Measurements from ENCODE around the gene VPS13D. TPM values are rescaled to one million over a fixed set of nuclear protein-coding genes. Genes with fewer than 3 reads are reported as not detected.

The VPS13D gene
- total RNA-seq, 1 experiment from 2014 or later: 20.2 TPM

- Histone ChIP-seq H4K5ac (ENCODE audit: insufficient read length, low read depth, low read length) (no peak overlapping the region), H4K20me1 (ENCODE audit: control insufficient read depth, insufficient read depth, insufficient read length) (no peaks in the 10 kb centered on the region), H3K27me3 (ENCODE audit: insufficient read depth, low read length) (no peaks in the 10 kb centered on the region), H2BK12ac (ENCODE audit: insufficient read length, low read depth, low read length) (no peak overlapping the region), H3K14ac (ENCODE audit: insufficient read depth, low read length) (no peak overlapping the region), H3K79me1 (ENCODE audit: insufficient read depth, low read depth, low read length, poor library complexity, severe bottlenecking) (no peaks in the 10 kb centered on the region), H2BK120ac (ENCODE audit: low read depth, low read length, poor library complexity, severe bottlenecking) (no peak overlapping the region), H2BK20ac (ENCODE audit: low read depth, low read length, poor library complexity, severe bottlenecking) (no peak overlapping the region), H3K18ac (ENCODE audit: insufficient read length, low read depth, low read length) (no peak overlapping the region), H4K91ac (ENCODE audit: insufficient read length, low read depth, low read length) (no peak overlapping the region), H3T11ph (ENCODE audit: low read length) (no peak overlapping the region), H3K56ac (ENCODE audit: insufficient read length, low read depth, low read length) (no peak overlapping the region), H3K27ac (ENCODE audit: insufficient read length, low read depth, low read length) (no peak overlapping the region), H3K9me3 (ENCODE audit: control insufficient read depth, low read depth, low read length) (no peaks in the 10 kb centered on the region), H2BK5ac (ENCODE audit: insufficient read length, low read length) (no peak overlapping the region), H3K23me2 (ENCODE audit: insufficient read length, low read depth, low read length, poor library complexity, severe bottlenecking) (no peaks in the 10 kb centered on the region), H3K4ac (ENCODE audit: low read depth, low read length) (no peak overlapping the region), H4K8ac (replicated peaks; ENCODE audit: insufficient read length, low read depth, low read length) (no peak overlapping the region), H3K9ac (ENCODE audit: extremely low read depth, insufficient read length, low read length) (no peak overlapping the region), H3K4me2 (ENCODE audit: insufficient read depth, insufficient read length, low read length) (no peak overlapping the region), H3K79me2 (ENCODE audit: insufficient read depth, low read length) (no peaks in the 10 kb centered on the region), H2AK5ac (ENCODE audit: insufficient read length, low read length) (no peak overlapping the region), H2BK15ac (ENCODE audit: low read depth, low read length) (no peak overlapping the region), H2AFZ (ENCODE audit: low read length) (no peak overlapping the region), H3K23ac (ENCODE audit: insufficient read length, low read depth, low read length) (no peak overlapping the region), H3K4me1 (ENCODE audit: insufficient read depth, low read length) (no peaks in the 10 kb centered on the region)
- Mint-ChIP-seq H3K27ac (no peak overlapping the region), H3K27me3 (ENCODE audit: low read depth) (no peaks in the 10 kb centered on the region), H3K4me3 (no peak overlapping the region), H3K9me3 (no peaks in the 10 kb centered on the region), H3K36me3 (ENCODE audit: insufficient read depth in 1 of 3, low read depth in 3 of 3) (peaks cover 0 to 7% (median 2%) of the 10 kb centered on the region in 3 experiments; a peak in 2 of 7 replicates), H3K4me1 (peaks cover 6 to 7% of the 10 kb centered on the region in 2 experiments; a peak in 2 of 4 replicates)
- no peak for DNase-seq
- TF ChIP-seq CTCF (conservative IDR thresholded peaks at IDR 0.05): peak; percentile 32; the same call in 2 of the 3 replicates
Observed at GRCh38 chr1:12422488-12422887, 192.7 kb downstream of the VPS13D start.

Data from H9 (cell line).